ENCODE results near the gene KCNJ6. TPM values are rescaled to one million over a fixed set of nuclear protein-coding genes. Genes with fewer than 3 reads are reported as not detected.

Gene KCNJ6
- total RNA-seq, 1 experiment from 2014 or later, result 1.2 TPM

GRCh38 chr21:37565530-37566223 is 350.6 kb downstream of the KCNJ6 start:
- Histone ChIP-seq H3K4me2 (ENCODE audit: insufficient read depth, insufficient read length, low read length) (no peak overlapping the region), H3K27me3 (ENCODE audit: insufficient read depth, low read length) (no peaks in the 10 kb centered on the region), H2AK5ac (ENCODE audit: insufficient read length, low read length) (no peak overlapping the region), H2AFZ (ENCODE audit: low read length) (no peak overlapping the region), H3T11ph (ENCODE audit: low read length) (no peak overlapping the region), H3K4me1 (ENCODE audit: insufficient read depth, low read length) (peaks cover 4% of the 10 kb centered on the region; the same call in 1 of the 2 replicates), H3K79me1 (ENCODE audit: insufficient read depth, low read depth, low read length, poor library complexity, severe bottlenecking) (no peaks in the 10 kb centered on the region), H3K79me2 (ENCODE audit: insufficient read depth, low read length) (no peaks in the 10 kb centered on the region), H3K27ac (ENCODE audit: insufficient read length, low read depth, low read length) (no peak overlapping the region), H3K18ac (ENCODE audit: insufficient read length, low read depth, low read length) (no peak overlapping the region), H2BK5ac (ENCODE audit: insufficient read length, low read length) (no peak overlapping the region), H3K56ac (ENCODE audit: insufficient read length, low read depth, low read length) (no peak overlapping the region), H3K4ac (ENCODE audit: low read depth, low read length) (no peak overlapping the region), H4K91ac (ENCODE audit: insufficient read length, low read depth, low read length) (no peak overlapping the region), H3K23me2 (ENCODE audit: insufficient read length, low read depth, low read length, poor library complexity, severe bottlenecking) (peaks cover 3% of the 10 kb centered on the region), H2BK20ac (ENCODE audit: low read depth, low read length, poor library complexity, severe bottlenecking) (no peak overlapping the region), H3K9ac (ENCODE audit: extremely low read depth, insufficient read length, low read length) (no peak overlapping the region), H4K8ac (replicated peaks; ENCODE audit: insufficient read length, low read depth, low read length) (no peak overlapping the region), H3K14ac (ENCODE audit: insufficient read depth, low read length) (no peak overlapping the region), H3K9me3 (ENCODE audit: control insufficient read depth, low read depth, low read length) (no peaks in the 10 kb centered on the region), H2BK12ac (ENCODE audit: insufficient read length, low read depth, low read length) (no peak overlapping the region), H4K20me1 (ENCODE audit: control insufficient read depth, insufficient read depth, insufficient read length) (peaks cover 2% of the 10 kb centered on the region), H2BK120ac (ENCODE audit: low read depth, low read length, poor library complexity, severe bottlenecking) (no peak overlapping the region), H2BK15ac (ENCODE audit: low read depth, low read length) (no peak overlapping the region), H3K23ac (ENCODE audit: insufficient read length, low read depth, low read length) (no peak overlapping the region), H4K5ac (ENCODE audit: insufficient read length, low read depth, low read length) (no peak overlapping the region)
- H3K27ac Mint-ChIP-seq, result no peak overlapping the region
- H3K4me1 Mint-ChIP-seq, result peaks cover 14 to 21% of the 10 kb centered on the region in 2 experiments
- H3K9me3 Mint-ChIP-seq, result no peaks in the 10 kb centered on the region
- no peak for TF ChIP-seq CTCF (conservative IDR thresholded peaks at IDR 0.05)
- H3K4me3 Mint-ChIP-seq, result no peak overlapping the region
- peaks cover 15% of the 10 kb centered on the region for H3K27me3 Mint-ChIP-seq (ENCODE audit: low read depth)
- DNase-seq, result no peak
- WGBS (ENCODE audit: extremely low coverage, insufficient read length, low lambda C conversion rate), result no CpG with 5 or more reads among the region's 14 CpGs
- no peaks in the 10 kb centered on the region; a peak in 1 of 7 replicates for H3K36me3 Mint-ChIP-seq (ENCODE audit: insufficient read depth in 1 of 3, low read depth in 3 of 3)

All from H9 (cell line).